HEK293 (cell line): Measurements from ENCODE around the gene ISYNA1.

Source experiments
- CTCF ChIA-PET: fragments of 350-600 bp; formaldehyde crosslinking; extraction: SDS; loops from one replicate; lab custom pipeline; 2021; ENCODE audit warnings: antibody characterized with exemption; lab: Yijun Ruan, JAX
- POLR2A ChIA-PET: fragments of 300-600 bp; formaldehyde crosslinking; extraction: SDS; loops from one replicate; lab custom pipeline; 2020; ENCODE audit warnings: antibody characterized with exemption, inconsistent platforms; lab: Yijun Ruan, JAX
- H3K27ac ChIP-seq: fragments of 200-500 bp; sonication (Bioruptor generic); 2 replicates; pipeline ENCODE4 v1.5.1; 2014; ENCODE audit warnings: low read depth, low read length, control low read depth, inconsistent platforms; ENCODE audit errors: extremely low read depth
- H3K36me3 ChIP-seq, 2 experiments: fragments of 200-500 bp in 1 of 2; sonication (Bioruptor generic) in 1 of 2; 1 replicate in 1 of 2; 2 replicates in 1 of 2; pipeline ENCODE4 v1.5.1; 2014 to 2017; ENCODE audit warnings: inconsistent platforms in 2 of 2, low read length in 2 of 2; ENCODE audit not compliant: control insufficient read depth in 2 of 2, insufficient read depth in 1 of 2
- H3K4me1 ChIP-seq: fragments of 200-500 bp; sonication (Bioruptor generic); 2 replicates; pipeline ENCODE4 v1.5.1; 2014; ENCODE audit warnings: mild to moderate bottlenecking, low read length, inconsistent platforms; ENCODE audit not compliant: control insufficient read depth, insufficient read depth
- H3K4me3 ChIP-seq: 2 replicates; pipeline ENCODE4 v1.5.1; 2011; ENCODE audit warnings: low read depth, mild to moderate bottlenecking, control low read depth, low read length, moderate library complexity
- H3K9me3 ChIP-seq: fragments of 200-500 bp; sonication (Bioruptor generic); 2 replicates; pipeline ENCODE4 v1.5.1; 2014; ENCODE audit warnings: low read depth, low read length, inconsistent platforms; ENCODE audit not compliant: control insufficient read depth, insufficient read depth
- GLI4 ChIP-seq: fragments of 450-650 bp; formaldehyde crosslinking; IDR thresholded peaks from 2 replicates; pipeline ENCODE4 v1.5.1; 2016; ENCODE audit warnings: missing biosample characterization, missing genetic modification characterization
- GLIS1 ChIP-seq: fragments of 450-650 bp; formaldehyde crosslinking; IDR thresholded peaks from 2 replicates; pipeline ENCODE4 v1.5.1; 2016; ENCODE audit warnings: missing biosample characterization, missing genetic modification characterization
- HIC1 ChIP-seq: fragments of 450-650 bp; formaldehyde crosslinking; IDR thresholded peaks from 2 replicates; pipeline ENCODE4 v1.5.1; 2016; ENCODE audit warnings: missing biosample characterization, missing genetic modification characterization
- SCRT2 ChIP-seq: fragments of 450-650 bp; formaldehyde crosslinking; IDR thresholded peaks from 2 replicates; pipeline ENCODE4 v1.5.1; 2016; ENCODE audit warnings: missing biosample characterization, missing genetic modification characterization
- ZIC2 ChIP-seq: fragments of 450-650 bp; formaldehyde crosslinking; IDR thresholded peaks from 2 replicates; pipeline ENCODE4 v1.5.1; 2016; ENCODE audit warnings: missing biosample characterization, missing genetic modification characterization
- ZNF169 ChIP-seq: fragments of 450-650 bp; formaldehyde crosslinking; IDR thresholded peaks from 2 replicates; pipeline ENCODE4 v1.5.1; 2016; ENCODE audit warnings: missing biosample characterization, missing genetic modification characterization
- ZNF214 ChIP-seq: fragments of 450-650 bp; formaldehyde crosslinking; IDR thresholded peaks from 2 replicates; pipeline ENCODE4 v1.5.1; 2017; ENCODE audit warnings: missing biosample characterization, mild to moderate bottlenecking, missing genetic modification characterization, borderline replicate concordance
- ZNF341 ChIP-seq: fragments of 450-650 bp; formaldehyde crosslinking; IDR thresholded peaks from 2 replicates; pipeline ENCODE4; 2016; ENCODE audit warnings: low read depth, missing biosample characterization, missing genetic modification characterization
- ZNF416 ChIP-seq: fragments of 450-650 bp; formaldehyde crosslinking; IDR thresholded peaks from 2 replicates; pipeline ENCODE4 v1.5.1; 2016; ENCODE audit warnings: missing biosample characterization, missing genetic modification characterization
- ZNF548 ChIP-seq: fragments of 450-650 bp; formaldehyde crosslinking; IDR thresholded peaks from 2 replicates; pipeline ENCODE4 v1.5.1; 2016; ENCODE audit warnings: missing biosample characterization, missing genetic modification characterization
- ZNF621 ChIP-seq: fragments of 450-650 bp; formaldehyde crosslinking; IDR thresholded peaks from 2 replicates; pipeline ENCODE4 v1.5.1; 2017; ENCODE audit warnings: missing biosample characterization, missing genetic modification characterization
- ZNF639 ChIP-seq: fragments of 450-650 bp; formaldehyde crosslinking; IDR thresholded peaks from 2 replicates; pipeline ENCODE4 v1.5.1; 2016; ENCODE audit warnings: missing biosample characterization, missing genetic modification characterization
- ZNF658 ChIP-seq: fragments of 450-650 bp; formaldehyde crosslinking; IDR thresholded peaks from 2 replicates; pipeline ENCODE4; 2016; ENCODE audit warnings: missing biosample characterization, missing genetic modification characterization
- ZNF704 ChIP-seq: fragments of 450-650 bp; formaldehyde crosslinking; IDR thresholded peaks from 2 replicates; pipeline ENCODE4 v1.5.1; 2016; ENCODE audit warnings: missing biosample characterization, missing genetic modification characterization
- ZNF768 ChIP-seq: fragments of 450-650 bp; formaldehyde crosslinking; IDR thresholded peaks from 2 replicates; pipeline ENCODE4 v1.5.1; 2018; ENCODE audit warnings: missing biosample characterization, mild to moderate bottlenecking, missing genetic modification characterization
- ZNF843 ChIP-seq: fragments of 450-650 bp; formaldehyde crosslinking; IDR thresholded peaks from 2 replicates; pipeline ENCODE4 v1.5.1; 2016; ENCODE audit warnings: missing biosample characterization, missing genetic modification characterization
- ZXDB ChIP-seq: fragments of 450-650 bp; formaldehyde crosslinking; IDR thresholded peaks from 2 replicates; pipeline ENCODE4 v1.5.1; 2016; ENCODE audit warnings: missing biosample characterization, missing genetic modification characterization
- TF ChIP-seq, protein P1 (sequence below): fragments of 450-650 bp; formaldehyde crosslinking; IDR thresholded peaks from 2 replicates; pipeline ENCODE4 v1.5.1; 2017; ENCODE audit warnings: missing biosample characterization, missing genetic modification characterization
- TF ChIP-seq, protein P2 (sequence below): fragments of 450-650 bp; formaldehyde crosslinking; IDR thresholded peaks from 2 replicates; pipeline ENCODE4 v1.5.1; 2016; ENCODE audit warnings: missing biosample characterization, missing genetic modification characterization

Gene ISYNA1

GRCh38 chr19:18486746-18487145 lies 48.8 kb upstream of the ISYNA1 start:
- ChIA-PET POLR2A (interaction anchor here (0.6 to 1.0 kb wide), 3 partner anchors 33 to 107 kb away, joined by 3 to 5 read pairs (median 3); partner anchors contain the start of gene REX1BD), CTCF (interaction anchor here (1.0 to 3.1 kb wide), 8 partner anchors 10 to 107 kb away, joined by 3 to 18 read pairs (median 6); no protein-coding TSS in a partner anchor)
- no peak overlapping the region for H3K4me3 ChIP-seq
- TF ChIP-seq ZNF548 (tag by site-specific recombination), result no peak
- TF ChIP-seq ZNF341 (tag by site-specific recombination), result 0 out of 2 replicates have a peak, but pooled peaks have one; percentile 10
- no peak for TF ChIP-seq ZNF214 (tag by site-specific recombination)
- peak; percentile 55; the same call in 1 of the 2 replicates for TF ChIP-seq HIC1
- TF ChIP-seq ZNF704 (tag by site-specific recombination), result no peak
- no peaks in the 10 kb centered on the region for H3K9me3 ChIP-seq
- H3K27ac ChIP-seq, result no peak overlapping the region
- peaks cover 10% of the 10 kb centered on the region for H3K4me1 ChIP-seq
- no peaks in the 10 kb centered on the region for H3K36me3 ChIP-seq

DNA sequence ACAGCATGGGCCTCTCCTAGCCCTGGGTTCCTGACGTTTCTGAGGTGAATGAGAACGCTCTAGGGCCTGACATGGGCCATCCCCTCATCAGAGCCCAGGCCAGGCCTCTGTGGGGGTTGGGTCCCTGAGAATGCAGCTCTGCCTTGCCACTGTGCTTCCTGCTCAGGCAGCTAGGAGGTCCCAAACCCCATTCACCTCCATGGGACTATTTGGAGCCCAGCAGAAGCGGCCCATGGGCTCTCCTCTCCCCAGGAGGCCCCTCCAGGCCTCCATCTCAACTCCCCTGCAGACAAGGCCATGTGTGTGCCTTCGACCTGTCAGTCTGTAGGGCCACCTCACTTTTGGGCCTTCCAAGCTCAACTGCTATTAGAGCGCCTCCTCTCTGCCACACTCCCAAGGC lies 47.1 kb upstream of the ISYNA1 start:
- CTCF ChIA-PET, result interaction anchor here (0.6 to 3.1 kb wide), 10 partner anchors 10 to 363 kb away, joined by 3 to 18 read pairs (median 4); no protein-coding TSS in a partner anchor
- no peak for TF ChIP-seq GLI4
- no peak for TF ChIP-seq ZNF639 (tag by site-specific recombination)
- no peak for TF ChIP-seq ZNF169 (tag by site-specific recombination)
- TF ChIP-seq SCRT2 (tag by site-specific recombination), result no peak
- TF ChIP-seq ZXDB (tag by site-specific recombination), result no peak
- TF ChIP-seq, protein P1, sequence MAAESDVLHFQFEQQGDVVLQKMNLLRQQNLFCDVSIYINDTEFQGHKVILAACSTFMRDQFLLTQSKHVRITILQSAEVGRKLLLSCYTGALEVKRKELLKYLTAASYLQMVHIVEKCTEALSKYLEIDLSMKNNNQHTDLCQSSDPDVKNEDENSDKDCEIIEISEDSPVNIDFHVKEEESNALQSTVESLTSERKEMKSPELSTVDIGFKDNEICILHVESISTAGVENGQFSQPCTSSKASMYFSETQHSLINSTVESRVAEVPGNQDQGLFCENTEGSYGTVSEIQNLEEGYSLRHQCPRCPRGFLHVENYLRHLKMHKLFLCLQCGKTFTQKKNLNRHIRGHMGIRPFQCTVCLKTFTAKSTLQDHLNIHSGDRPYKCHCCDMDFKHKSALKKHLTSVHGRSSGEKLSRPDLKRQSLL, result no peak
- no peak for TF ChIP-seq ZNF658
- TF ChIP-seq ZNF416, result no peak
- no peak for TF ChIP-seq ZNF843 (tag by site-specific recombination)
- 0 out of 2 replicates have a peak, but pooled peaks have one; percentile 17 for TF ChIP-seq ZIC2 (tag by site-specific recombination)
- TF ChIP-seq ZNF768 (tag by site-specific recombination), result no peak
- TF ChIP-seq ZNF621 (tag by site-specific recombination), result no peak
- TF ChIP-seq, protein P2, sequence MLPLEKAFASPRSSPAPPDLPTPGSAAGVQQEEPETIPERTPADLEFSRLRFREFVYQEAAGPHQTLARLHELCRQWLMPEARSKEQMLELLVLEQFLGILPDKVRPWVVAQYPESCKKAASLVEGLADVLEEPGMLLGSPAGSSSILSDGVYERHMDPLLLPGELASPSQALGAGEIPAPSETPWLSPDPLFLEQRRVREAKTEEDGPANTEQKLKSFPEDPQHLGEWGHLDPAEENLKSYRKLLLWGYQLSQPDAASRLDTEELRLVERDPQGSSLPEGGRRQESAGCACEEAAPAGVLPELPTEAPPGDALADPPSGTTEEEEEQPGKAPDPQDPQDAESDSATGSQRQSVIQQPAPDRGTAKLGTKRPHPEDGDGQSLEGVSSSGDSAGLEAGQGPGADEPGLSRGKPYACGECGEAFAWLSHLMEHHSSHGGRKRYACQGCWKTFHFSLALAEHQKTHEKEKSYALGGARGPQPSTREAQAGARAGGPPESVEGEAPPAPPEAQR (tag by site-specific recombination), result no peak
- TF ChIP-seq GLIS1 (tag by site-specific recombination), result peak; percentile 89
- TF ChIP-seq, all 188 proteins: peak for 2
- Histone ChIP-seq H3K9me3 (no peaks in the 10 kb centered on the region), H3K4me3 (no peak overlapping the region), H3K36me3 (no peaks in the 10 kb centered on the region), H3K27ac (no peak overlapping the region), H3K4me1 (peaks cover 10% of the 10 kb centered on the region)
- POLR2A ChIA-PET, result interaction anchor here (0.5 to 1.3 kb wide), 2 partner anchors 87 to 109 kb away, joined by 3 to 5 read pairs; partner anchors contain the start of gene UBA52
